Stimulated activated CD4-positive, alpha-beta T cell treated with anti-CD3 and anti-CD28 coated beads, Interleukin-2, amount 100 ng/mL, for 48 hours (primary cell): ENCODE measurements around the gene ZKSCAN3.
"Not testable (repeated sequence)": the region's sequence is repeated elsewhere in the genome, so short reads cannot be mapped to it uniquely, and the experiment has no call there.

Experiments
- DNase-seq, 2 donors: peaks; one replicate each; pipeline ENCODE4 v3.0.0-alpha.2; 2020

ZKSCAN3 gene

DNA sequence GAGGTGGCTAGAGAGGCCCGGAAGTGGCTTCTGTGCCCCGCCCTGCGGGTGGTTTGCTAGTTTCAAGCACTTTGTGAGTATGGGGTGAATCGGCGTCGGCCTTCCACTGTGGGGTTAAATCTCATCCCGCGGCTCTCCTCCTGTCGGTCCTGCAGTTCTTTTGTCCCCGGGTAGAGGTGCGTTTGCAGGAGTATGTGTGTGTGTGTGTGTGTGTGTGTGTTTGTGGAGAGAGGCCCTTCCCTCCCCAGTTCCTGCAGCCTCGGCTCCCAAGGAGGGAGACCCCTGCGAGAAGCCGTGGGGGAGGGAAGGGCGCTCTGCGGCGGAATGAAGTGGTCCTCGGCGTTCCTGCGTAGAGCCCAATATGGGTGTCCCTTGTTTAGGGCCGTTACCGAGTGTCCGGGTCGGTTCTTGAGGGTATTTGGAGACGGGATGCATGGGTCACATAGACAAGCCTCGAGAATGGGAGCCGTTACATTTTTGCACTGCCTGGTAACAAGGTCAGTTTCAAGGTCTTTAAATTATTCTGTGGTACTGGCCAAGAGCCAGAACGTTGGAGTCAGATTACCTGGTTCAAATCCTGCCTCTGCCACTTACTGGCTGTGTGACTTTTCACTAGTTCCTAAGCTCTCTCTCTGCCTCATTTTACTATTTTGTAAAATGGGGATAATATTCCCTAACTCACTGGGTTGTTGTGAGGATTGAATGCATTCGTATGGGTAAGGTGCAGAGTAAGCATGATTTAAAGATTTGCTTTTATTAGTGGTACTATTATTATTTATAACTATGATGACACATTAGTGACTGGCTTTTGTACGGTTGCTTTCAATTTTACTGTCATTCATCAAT lies at the start of gene ZKSCAN3:
TSS of gene ZKSCAN3 (plus strand) at position 56 of the 846 bp plus-strand sequence. CDS start 9,640 bp downstream, outside the sequence.
- DNase-seq: peak; percentile 76 to 77

DNA sequence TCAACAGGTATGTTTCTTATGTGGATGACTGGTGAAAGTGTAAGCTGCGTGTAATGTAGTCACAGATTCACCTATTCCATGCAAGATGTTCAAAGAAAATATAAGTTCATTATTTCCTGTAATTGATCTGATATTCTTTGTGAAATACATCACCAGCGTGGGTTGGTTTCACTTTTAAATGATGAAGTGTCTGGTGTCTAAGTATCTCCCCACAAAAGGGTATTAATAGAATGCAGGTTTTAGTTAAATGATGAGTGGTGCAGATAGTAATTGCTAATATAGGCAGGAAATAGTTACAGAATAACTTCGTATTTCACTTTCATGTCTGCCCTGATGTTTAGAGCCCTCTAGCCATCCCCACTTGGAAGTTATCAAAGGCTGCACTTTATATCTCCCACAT lies 46.2 kb upstream of the ZKSCAN3 start:
- DNase-seq: peak in 1 of 2 donors; percentile 2

DNA sequence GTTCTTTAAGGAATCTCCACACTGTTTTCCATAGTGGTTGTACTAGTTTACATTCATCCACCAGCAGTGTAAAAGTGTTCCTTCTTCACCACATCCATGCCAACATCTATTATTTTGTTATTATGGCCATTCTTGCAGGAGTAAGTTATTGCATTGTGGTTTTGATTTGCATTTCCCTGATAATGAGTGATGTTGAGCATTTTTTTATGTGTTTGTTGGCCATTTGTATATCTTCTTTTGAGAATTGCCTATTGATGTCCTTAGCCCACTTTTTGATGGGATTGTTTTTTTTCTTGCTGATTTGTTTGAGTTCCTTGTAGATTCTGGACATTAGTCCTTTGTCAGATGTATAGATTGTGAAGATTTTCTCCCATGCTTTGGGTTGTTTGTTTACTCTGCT lies 43.4 kb upstream of the ZKSCAN3 start:
- not testable (repeated sequence) for DNase-seq

DNA sequence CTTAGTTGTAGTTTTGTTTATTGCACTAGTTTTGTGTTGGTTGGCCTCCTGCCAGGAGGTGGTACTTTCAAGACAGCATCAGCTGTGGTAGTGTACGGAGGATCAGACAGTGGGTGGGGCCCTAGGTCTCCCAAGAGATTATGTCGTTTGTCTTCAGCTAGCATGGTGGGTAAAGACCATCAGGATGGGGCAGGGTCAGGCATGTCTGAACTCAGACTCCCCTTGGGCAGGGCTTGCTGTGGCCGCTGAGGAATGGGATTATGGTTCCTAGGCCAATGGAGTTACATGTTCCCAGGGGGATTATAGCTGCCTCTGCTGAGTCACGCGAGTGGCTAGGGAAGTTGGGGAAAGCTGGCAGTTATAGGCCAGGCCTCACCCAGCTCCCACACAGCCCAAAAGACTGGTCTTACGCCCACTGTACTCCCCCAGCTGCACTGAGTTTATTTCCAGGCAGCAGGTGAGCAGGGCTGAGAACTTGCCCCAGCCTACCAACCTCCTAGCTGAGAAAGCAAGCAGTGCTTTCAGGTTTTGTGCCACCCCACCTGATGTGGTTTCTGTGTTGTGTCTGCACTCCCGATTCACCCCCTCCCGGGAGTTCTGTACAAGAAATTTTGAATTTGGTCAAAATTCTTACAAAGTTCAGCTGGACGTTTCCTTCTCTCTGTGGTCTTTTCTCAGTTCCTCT lies 38.5 kb upstream of the ZKSCAN3 start:
- no peak for DNase-seq

DNA sequence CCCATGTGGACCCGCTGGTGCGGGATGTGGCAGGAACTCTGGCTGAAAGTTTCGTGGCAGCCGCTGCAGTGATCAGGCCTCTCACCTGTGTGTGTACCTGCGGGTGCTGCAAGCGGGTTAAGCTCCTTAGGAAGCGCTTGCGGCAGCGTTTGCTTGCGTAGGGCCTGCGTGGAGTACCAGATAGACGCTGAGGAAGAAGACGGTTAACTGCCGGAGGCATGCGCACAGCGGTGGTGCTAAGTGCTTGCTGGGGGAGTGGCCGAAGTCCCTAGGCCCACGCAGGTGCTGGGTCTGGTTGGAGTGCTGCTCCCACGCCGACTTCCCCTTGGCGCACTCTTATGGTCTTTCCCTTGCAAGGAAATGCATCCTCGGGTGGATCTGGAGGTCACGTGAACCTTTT lies 36.8 kb upstream of the ZKSCAN3 start:
- no peak for DNase-seq

DNA sequence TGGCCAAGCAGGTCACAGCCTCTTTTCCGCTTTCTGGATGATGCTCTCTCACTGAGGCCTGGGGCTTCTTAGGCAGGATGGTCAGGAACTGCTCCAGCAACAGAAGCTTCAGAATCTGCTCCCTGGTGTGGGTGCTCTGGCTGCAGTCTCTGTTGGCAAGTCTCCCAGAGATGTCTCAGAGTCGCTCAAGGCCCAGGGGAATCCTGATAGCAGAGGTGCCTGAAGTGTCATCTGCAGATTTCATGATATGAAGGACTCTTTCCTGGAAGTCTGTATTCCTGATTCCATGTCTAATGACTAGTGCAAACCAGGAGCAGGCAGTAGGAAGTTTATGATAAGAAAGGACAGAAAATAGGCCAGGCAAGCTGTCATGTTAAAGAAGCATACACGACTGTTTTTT lies 34.1 kb upstream of the ZKSCAN3 start:
- DNase-seq: no peak

DNA sequence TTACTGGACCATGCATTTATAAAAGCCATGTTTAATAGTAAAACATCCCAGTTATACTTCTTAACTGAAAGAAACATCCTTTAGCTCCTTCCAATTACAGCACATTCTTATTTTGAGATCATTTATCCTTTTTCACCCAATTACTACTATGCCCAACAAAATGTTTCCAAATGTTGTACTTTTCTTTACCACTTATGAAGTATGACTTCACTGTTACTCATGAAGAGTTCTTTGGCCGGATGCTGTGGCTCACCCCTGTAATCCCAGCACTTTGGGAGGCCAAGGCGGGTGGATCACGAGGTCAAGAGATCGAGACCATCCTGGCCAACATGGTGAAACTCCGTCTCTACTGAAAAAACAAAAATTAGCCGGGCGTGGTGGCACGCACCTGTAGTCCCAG lies 31.9 kb upstream of the ZKSCAN3 start:
- DNase-seq: not testable (repeated sequence)

DNA sequence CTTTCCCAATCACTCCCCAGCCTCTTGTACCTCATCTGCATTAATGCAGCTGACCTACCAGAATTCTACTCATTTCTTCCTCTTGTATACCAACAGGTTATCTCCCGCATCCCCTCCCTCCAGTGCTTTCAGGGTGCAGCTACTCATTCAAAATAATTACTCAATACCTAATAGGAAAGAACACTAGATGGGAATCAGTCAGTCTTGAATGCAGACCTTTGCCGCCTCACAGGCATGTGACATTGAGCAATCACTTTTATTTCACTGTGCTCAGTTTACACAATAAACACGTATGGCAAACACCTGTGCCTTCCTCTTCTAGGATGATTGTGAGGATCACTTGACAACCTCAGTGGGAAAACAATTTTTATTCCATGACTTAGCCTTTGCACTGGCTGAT lies 27.1 kb upstream of the ZKSCAN3 start:
- no peak for DNase-seq

DNA sequence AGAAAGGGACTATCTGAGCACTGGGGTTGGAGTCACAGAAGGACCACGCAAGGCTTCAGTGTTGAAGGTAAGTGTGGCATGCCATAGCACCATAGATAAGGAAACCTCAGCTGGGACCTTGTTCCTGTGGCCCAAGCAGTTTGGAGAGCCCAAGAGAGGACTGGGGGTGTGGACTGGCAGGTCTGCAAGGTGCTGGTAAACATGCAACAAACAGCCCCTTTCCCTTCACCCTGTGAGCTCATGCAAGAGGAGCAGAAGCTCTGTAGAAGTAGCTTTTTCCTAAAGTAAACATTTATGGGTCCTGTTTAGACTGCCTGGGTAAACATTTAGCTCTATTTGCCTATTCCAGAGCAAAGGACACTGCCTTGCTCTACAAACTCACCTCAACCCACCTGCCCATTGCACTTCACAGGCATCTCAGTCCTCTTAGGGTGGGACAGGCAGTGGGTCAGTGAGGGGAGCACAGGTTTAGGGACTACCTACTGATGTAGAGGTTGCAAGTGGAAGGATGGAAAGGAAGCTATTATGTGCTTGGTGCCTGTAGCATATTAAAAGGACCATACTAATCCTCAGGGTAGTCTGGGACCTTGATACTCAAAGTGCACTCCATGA lies 25.8 kb upstream of the ZKSCAN3 start:
- DNase-seq: no peak

DNA sequence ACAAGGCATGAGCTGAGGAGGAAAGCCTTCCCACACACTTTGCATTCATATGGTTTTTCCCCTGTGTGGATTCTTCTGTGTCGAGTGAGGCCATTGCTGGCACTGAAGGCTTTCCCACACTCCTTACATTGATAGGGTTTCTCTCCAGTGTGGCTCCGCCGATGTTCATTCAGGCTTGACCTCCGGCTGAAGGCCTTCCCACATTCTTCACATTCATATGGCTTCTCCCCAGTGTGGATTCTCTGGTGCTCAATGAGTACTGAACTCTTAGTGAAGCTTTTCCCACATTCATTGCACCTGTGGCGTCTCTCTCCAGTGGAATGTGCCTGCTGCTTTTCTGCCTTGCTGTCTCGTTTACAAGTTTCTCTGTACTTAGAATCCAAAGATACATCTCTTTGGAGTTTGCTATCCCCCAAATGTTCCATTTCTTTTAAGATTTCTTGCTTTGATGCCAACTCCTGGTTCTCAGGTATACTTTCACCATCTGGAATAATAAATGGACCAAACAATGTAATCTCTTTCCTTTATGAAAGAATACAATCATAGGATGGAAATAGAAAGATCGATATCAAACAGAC lies 23.3 kb upstream of the ZKSCAN3 start:
- DNase-seq: no peak

DNA sequence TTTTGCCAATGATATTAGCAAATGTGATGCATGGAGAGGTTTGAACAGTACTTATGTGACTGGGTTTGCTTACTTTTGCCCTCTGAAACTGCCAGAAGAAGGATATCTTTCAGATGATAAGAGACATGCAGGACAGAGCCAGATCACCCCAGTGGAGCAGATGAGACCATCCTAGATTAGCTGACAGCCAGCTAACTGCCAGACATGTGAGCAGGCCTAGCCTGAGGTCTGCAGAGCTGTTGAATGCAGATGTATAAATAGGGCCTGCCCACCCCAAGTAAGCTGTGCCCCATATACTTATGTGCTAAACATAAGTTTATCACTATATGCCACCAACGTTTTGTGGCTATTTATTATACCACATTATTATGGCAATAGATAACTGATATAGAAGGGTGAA lies 19.7 kb upstream of the ZKSCAN3 start:
- DNase-seq: no peak

DNA sequence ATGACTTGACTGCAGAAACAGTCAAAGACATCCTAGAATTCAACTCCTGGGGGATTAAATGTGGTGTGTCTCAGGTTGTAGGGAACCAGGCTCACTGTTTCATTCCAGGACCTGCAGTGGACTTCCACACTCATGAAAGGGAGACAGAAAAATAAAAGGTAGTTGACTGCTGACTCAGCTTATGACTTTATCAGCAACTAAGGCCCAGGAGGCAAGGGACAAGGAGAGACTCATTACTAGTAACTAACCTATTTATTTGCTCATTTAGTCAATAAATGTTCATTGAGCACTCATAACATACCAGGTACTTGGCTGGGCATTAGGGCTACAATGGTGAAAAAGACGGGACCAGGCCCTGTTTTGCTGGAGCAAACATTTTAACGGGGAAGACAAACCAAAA lies 16.7 kb upstream of the ZKSCAN3 start:
- DNase-seq: no peak

DNA sequence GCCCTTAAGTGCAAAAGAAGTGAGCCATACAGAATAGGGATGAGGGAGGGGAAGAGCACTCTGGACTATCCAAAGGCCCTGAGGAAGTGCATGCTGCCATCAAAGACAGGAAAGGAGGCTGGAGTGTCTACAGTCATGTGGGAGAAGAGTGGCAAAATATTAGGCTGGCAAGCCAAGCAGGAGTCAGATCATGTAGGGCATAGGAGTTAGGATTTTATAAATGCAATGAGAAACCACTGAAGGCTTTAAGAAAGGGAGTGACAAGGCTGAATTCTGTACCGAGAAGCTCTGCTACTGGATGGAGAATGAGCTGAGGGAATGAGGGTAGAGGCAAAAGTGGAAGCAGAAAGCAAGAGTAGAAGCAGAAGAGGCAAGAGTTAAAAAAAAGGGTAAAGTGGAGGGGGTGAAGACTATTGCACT lies 16.1 kb upstream of the ZKSCAN3 start:
- DNase-seq: no peak

DNA sequence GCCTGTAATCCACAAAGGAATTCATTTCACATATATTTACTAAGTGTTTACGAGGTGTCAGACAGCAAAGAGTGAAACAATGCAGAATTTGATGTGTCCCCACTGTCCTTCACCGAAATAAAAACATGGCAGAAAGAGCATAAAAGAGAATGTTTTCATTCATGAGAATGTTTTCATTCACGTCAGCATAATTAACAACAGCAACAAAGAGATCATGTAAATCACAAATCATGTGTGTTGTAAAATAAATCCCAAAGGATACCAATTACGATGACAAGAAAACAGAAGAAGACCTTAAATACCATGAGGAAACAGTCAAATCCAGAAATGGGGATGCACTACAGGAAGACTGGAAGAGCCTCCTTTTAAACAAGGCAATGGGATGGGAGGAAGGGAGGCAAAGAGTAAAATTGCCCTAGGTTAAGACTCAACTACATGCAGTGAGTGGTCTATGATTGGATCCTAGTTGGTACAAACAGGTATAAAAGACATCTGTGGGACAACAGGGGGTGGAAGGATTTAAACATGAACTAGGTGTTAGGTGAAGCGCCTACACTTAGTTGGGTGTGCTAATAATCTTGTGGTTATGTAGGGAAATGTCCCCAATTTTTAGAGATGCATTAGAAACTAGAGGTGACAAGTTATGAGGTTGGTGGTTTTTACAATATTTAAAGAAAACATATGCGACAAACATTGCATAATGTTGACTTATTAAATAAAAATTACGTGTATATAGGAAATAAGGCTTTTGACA lies 15.3 kb upstream of the ZKSCAN3 start:
- no peak for DNase-seq

DNA sequence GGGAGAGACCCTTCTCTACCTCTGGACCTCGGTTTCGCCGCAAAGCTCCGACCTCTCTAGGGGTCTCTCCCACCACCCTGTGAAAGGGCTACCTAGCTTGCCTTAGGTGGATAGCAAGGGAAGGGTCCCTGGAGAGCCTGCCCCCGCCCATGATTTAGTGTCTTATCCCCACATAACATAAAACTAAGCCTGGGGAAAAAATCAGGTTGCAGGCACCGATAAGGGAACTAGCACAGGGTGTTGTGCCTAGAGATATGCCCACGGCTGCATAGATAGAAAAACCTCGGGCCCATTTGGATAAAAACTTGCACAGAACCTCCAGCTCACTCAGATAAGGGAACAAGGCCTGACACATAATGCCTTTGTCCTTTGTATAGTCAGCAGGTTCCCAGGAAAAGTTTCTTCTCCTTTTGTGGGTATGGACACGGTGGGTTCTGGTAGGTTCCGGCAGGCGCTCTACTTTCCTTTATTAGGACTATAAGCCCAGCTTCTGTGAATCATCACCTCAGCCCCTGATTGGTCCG lies 14.6 kb upstream of the ZKSCAN3 start:
- DNase-seq: no peak

DNA sequence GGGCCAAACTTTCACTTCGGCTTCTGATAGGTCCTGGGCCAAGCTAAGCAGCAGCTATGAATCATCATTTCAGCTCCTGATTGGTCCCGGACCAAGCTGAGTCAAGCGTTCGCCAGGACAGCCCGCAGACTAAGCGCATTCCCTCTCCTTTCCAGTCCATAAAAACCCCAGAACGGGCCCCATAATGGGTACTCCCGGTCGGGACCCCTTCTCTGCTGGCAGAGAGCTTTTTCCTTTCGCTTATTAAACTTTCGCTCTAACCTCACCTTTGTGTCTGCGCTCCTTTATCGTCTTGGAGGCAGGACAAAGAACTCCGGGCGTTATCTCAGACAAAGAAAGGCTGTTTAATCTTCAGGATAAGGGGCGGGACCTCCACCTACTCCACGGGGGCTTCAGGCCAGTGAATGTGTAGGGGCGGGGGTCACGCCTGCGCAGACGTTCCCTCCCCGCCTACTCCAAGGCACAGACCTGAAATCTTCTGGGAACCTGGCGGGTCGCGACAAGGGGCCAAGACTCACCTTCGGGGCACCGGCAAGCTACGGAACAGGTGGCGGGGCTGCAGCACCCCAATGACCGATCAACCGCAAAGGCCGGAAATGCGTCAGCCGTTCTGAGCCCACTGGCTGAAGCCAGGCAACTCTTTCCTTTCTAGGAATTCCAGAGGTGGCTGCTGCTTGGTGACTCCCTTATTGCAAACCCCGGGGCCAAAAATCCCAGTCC lies 14.0 kb upstream of the ZKSCAN3 start, which contains the start of gene ZSCAN31:
TSS of gene ZSCAN31 (minus strand) at position 585 of the 720 bp plus-strand sequence. CDS start 6,465 bp downstream, outside the sequence.
- DNase-seq: peak; percentile 59 to 63

DNA sequence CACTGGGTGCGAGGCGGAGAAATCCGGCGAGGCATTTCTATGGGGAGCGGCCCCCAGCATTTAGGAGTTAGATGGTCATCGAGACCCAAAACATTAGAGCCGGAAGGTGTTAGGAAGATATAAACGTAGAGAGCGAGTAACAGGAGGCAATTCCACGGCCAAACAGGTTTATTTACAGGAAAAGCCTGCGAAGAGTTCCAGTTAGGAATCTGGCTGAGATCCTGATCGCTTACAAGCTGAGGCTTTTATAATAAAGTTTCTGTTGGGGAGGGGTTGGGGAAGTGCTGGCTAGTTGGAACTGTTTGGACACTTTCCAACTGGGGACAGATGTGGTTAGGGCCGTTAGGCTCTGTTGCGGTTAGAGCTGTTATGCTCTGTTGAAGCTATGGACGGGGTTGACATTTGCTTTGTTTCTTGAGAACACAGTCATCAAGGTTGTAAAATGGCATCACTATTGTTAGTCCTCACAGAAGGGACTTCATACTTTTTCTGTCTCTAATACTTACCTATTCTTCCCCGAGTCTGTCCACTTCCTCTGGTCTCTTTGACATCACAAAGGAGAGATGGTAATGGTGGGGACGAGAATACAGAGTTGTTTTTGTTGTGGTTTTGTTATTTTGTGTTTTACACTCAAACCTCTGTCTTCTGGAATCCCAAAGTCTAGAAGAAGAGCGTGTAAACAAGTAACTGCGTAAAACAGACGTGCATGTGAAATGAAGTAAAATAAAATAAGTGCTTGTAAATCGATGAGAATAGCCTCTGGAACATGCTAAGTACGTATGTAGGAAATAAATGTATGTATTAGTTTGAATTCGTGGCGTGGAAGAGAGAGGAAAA lies 13.2 kb upstream of the ZKSCAN3 start:
- peak in 1 of 2 donors; percentile 10 for DNase-seq

DNA sequence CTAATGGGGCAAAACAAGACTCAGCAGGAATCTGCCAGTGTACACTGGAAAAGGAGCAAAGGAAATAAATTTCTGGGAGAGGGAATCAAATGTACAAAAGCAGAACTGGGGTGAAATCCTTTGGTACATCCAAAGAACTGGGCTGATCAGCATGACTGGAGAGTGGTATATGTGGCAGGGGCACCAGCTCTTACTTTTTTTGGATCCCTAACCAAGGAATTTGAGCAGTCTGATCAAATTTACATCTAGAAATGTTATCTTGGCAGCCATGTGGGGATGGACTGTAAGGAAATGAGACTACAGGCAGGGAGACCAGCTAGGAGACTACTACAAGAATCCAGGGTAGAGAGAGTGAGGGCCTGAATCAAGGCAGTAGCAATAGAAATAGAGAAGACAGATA lies 12.6 kb upstream of the ZKSCAN3 start:
- DNase-seq: no peak

DNA sequence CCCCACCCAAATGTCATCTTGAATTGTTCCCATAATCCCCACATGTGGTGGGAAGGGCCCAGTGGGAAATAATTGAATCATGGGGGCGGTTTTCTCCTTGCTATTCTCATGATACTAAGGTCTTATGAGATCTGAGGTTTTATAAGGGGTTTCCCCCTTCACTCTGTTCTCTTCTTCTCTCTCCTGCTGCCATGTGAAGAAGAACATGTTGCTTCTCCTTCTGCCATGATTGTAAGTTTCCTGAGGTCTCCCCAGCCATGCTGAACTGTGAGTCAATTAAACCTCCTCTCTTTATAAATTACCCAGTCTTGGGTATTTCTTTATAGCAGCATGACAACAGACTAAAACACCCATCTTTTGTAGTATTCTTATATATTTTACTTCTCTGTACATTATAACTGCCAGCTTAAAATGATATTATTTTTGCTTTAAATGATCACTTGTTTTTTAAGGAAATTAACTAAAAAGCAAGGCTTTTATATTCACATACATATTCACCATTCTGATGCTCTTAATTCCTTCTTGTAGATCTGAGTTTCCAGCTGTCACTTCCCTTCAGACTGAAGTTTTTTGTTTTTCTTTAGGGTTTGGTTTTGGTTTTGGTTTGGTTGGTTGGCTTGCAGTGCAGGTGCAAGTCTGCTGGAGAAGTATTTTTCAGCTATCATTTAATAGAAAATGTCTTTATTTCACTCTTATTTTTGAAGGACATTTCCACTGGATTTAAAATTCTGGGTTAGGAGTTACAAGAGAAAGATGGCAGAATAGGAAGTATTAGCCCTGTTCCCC lies 9.2 kb upstream of the ZKSCAN3 start:
- no peak for DNase-seq
